K562 (cell line): Measurements from ENCODE around the gene FTL. TPM values are rescaled to one million over a fixed set of nuclear protein-coding genes. Genes with fewer than 3 reads are reported as not detected.
A peak's percentile ranks its signal among the peaks of the same experiment; 100 is the strongest.

Source experiments
- BACH1 ChIP-seq: fragments of 200-800 bp; sonication (Bioruptor generic); IDR thresholded peaks from 2 replicates; pipeline ENCODE4 v1.6.1; 2016; ENCODE audit warnings: missing genetic modification characterization, missing compliant biosample characterization
- BCL6 ChIP-seq: fragments of 250-450 bp; sonication (Bioruptor Pico); IDR thresholded peaks from 2 replicates; pipeline ENCODE4 v1.4.0; 2020
- BRD9 ChIP-seq: fragments of 450-650 bp; IDR thresholded peaks from 2 replicates; pipeline ENCODE4 v1.6.1; 2018; ENCODE audit warnings: low read depth; ENCODE audit not compliant: partially characterized antibody
- DLX4 ChIP-seq: fragments of 250-450 bp; sonication (Bioruptor Pico); IDR thresholded peaks from 2 replicates; pipeline ENCODE4 v1.6.1; 2021; ENCODE audit warnings: mild to moderate bottlenecking
- ESRRA ChIP-seq: fragments of 450-650 bp; IDR thresholded peaks from 2 replicates; pipeline ENCODE4 v1.6.1; 2014; ENCODE audit warnings: low read depth, mild to moderate bottlenecking, moderate library complexity, borderline replicate concordance
- FOXP1 ChIP-seq: sonication (generic); formaldehyde crosslinking; IDR thresholded peaks from 2 replicates; pipeline ENCODE4 v1.8.0; 2022; ENCODE audit warnings: mild to moderate bottlenecking, missing genetic modification reagents
- HIVEP1 ChIP-seq: fragments of 250-450 bp; sonication (Bioruptor Pico); IDR thresholded peaks from 2 replicates; pipeline ENCODE4 v1.4.0; 2020; ENCODE audit warnings: mild to moderate bottlenecking
- JUND ChIP-seq, 2 experiments: IDR thresholded peaks; 2 replicates in 1 of 2; 3 replicates in 1 of 2; pipeline ENCODE4 v1.6.1; 2011; ENCODE audit warnings: borderline replicate concordance in 2 of 2, low read depth in 2 of 2, low read length in 2 of 2, improper control_type of control experiment in 1 of 2, missing biosample characterization in 1 of 2, missing genetic modification characterization in 1 of 2, missing genetic modification reagents in 1 of 2
- MCM2 ChIP-seq: fragments of 450-650 bp; IDR thresholded peaks from 2 replicates; pipeline ENCODE4 v1.6.1; 2017; ENCODE audit warnings: low read depth, mild to moderate bottlenecking
- NFATC3 ChIP-seq: fragments of 450-650 bp; IDR thresholded peaks from 2 replicates; pipeline ENCODE4 v1.6.1; 2017; ENCODE audit warnings: mild to moderate bottlenecking
- PHF21A ChIP-seq: fragments of 450-650 bp; IDR thresholded peaks from 2 replicates; pipeline ENCODE4 v1.6.1; 2017; ENCODE audit warnings: low read depth, borderline replicate concordance
- POLR2B ChIP-seq: fragments of 450-650 bp; IDR thresholded peaks from 2 replicates; pipeline ENCODE4 v1.6.1; 2018; ENCODE audit warnings: low read depth; ENCODE audit not compliant: partially characterized antibody
- POLR3A ChIP-seq: IDR thresholded peaks from 2 replicates; pipeline ENCODE4 v1.6.1; 2011; ENCODE audit warnings: borderline replicate concordance, mild to moderate bottlenecking, moderate library complexity; ENCODE audit not compliant: insufficient read length, insufficient read depth; ENCODE audit errors: extremely low read depth
- RAD51 ChIP-seq: fragments of 450-650 bp; IDR thresholded peaks from 2 replicates; pipeline ENCODE4 v1.7.1; 2016; ENCODE audit warnings: low read depth, mild to moderate bottlenecking, borderline replicate concordance
- RBM39 ChIP-seq: fragments of 200-400 bp; formaldehyde crosslinking; optimal IDR thresholded peaks from 2 replicates; pipeline ENCODE3; 2018; ENCODE audit warnings: low read depth, low read length
- TAL1 ChIP-seq: fragments of 450-650 bp; IDR thresholded peaks from 2 replicates; pipeline ENCODE4 v1.6.1; 2016; ENCODE audit warnings: mild to moderate bottlenecking
- ZBED1 ChIP-seq: IDR thresholded peaks from 2 replicates; pipeline ENCODE4 v1.6.1; 2014
- ZNF384 ChIP-seq: IDR thresholded peaks from 2 replicates; pipeline ENCODE4 v1.6.1; 2012; ENCODE audit warnings: low read depth, low read length, improper control_type of control experiment
- ZNF445 ChIP-seq: fragments of 250-450 bp; sonication (Bioruptor Pico); IDR thresholded peaks from 2 replicates; pipeline ENCODE4 v1.4.0; 2020; ENCODE audit warnings: low read depth, mild to moderate bottlenecking, moderate library complexity
- ZNF551 ChIP-seq: fragments of 250-450 bp; sonication (Bioruptor Pico); IDR thresholded peaks from 2 replicates; pipeline ENCODE4 v1.5.0; 2021; ENCODE audit warnings: mild to moderate bottlenecking, moderate library complexity
- ZNF695 ChIP-seq: fragments of 450-650 bp; formaldehyde crosslinking; IDR thresholded peaks from 2 replicates; pipeline ENCODE4 v1.4.0; 2020; ENCODE audit warnings: mild to moderate bottlenecking, moderate library complexity
- polyA plus RNA-seq, 8 experiments: library from polyadenylated mRNA; depleted of rRNA in 4 of 8; stranded (reverse) in 5 of 8; unstranded in 3 of 8; fragments of >200 nt; fragmentation: Nextera tagmentation in 2 of 8; fragmentation: Illumina TruSeq in 1 of 8; extraction: Ambion mirVana in 2 of 8; extraction: Trizol in 1 of 8; gene quantifications; 2 replicates each; pipeline versions ENCODE4 v1.2.1 to v1.2.3, GENCODE V29; 2011 to 2014; ENCODE audit warnings: inconsistent platforms in 1 of 8, missing spikeins in 1 of 8
- total RNA-seq, 7 experiments: library from RNA; depleted of rRNA in 6 of 7; stranded (reverse); fragments of >200 nt in 6 of 7; fragmentation: Illumina TruSeq in 2 of 7; extraction: Trizol in 2 of 7; gene quantifications; 2 replicates each; pipeline versions ENCODE4 v1.2.1 to v1.2.3, GENCODE V29; 2011 to 2021; ENCODE audit warnings: low replicate concordance in 1 of 7
- TF ChIP-seq, protein P1 (sequence below): fragments of 450-650 bp; IDR thresholded peaks from 2 replicates; pipeline ENCODE4 v1.6.1; 2018; ENCODE audit not compliant: partially characterized antibody
- TF ChIP-seq, protein P2 (sequence below): fragments of 450-650 bp; formaldehyde crosslinking; IDR thresholded peaks from 2 replicates; pipeline ENCODE4 v1.4.0; 2020; ENCODE audit warnings: mild to moderate bottlenecking, moderate library complexity

Gene FTL
- total and polyA plus RNA-seq, 9 of the 15 experiments (the other 6 are each of a cell fraction or from before 2014, with no cell fraction given) = 1,231 to 27,415 (median 3,965) TPM

DNA sequence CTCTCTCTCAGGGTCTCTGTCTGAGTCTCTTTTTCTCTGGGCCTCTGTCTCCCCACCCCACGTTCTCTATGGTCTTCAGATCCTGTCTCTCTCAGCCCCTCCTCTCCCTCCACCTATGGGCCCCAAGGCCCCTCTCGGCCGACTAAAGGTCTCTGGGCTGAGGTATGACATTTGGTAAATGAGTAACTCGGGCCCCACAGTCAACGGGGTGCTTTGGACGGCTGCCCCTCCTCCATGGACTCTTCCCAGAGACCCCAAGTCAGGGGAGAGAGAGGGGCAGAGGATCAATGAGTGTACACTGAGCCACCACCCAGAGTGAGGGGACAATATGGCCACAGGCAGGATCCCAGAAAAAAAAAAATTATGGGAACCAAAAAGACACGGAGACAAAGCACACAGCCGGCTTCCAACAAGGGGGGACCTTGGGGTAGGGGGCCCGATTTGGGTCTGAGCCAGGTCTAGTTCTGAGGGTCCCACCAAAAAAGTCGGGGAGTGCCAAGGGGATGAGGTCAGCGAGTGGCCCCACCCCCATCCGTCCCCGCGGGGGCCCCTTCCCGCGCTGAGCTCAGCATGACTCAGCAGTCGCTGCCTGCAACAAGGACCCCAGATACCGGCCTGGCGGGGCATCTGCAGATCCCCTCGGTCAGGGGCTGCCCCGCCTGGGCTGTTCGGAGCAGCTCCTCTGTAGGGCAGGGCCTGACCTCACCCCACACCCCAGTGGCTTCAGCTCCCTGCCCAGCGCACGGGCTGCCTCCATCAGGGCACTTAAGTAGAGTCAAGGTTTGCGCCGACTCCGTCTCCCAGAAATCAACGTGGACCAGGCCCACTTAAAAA lies 1.5 kb upstream of the FTL start (continued):
- TF ChIP-seq ZNF695 (CRISPR knock-in tag) (no peak), MCM2 (no peak), HIVEP1 (CRISPR knock-in tag) (peak; percentile 5; the same call in 1 of the 2 replicates), ZNF445 (CRISPR knock-in tag) (no peak), PHF21A (peak; percentile 10; the same call in 1 of the 2 replicates), BACH1 (tag) (peak; percentile 100), FOXP1 (CRISPR knock-in tag) (peak; percentile 75; the same call in 1 of the 2 replicates), RBM39 (no peak), ESRRA (peak; percentile 55; the same call in 1 of the 2 replicates), TAL1 (0 out of 2 replicates have a peak, but pooled peaks have one; percentile 5), NFATC3 (no peak), POLR3A (no peak), ZBED1 (peak; percentile 76; the same call in 1 of the 2 replicates), JUND (IDR thresholded peaks at IDR 0.05; ENCODE audit: borderline replicate concordance, low read depth, low read length) (peak; percentile 99), JUND (tag; IDR thresholded peaks at IDR 0.05; ENCODE audit: borderline replicate concordance, low read depth, low read length) (peak; percentile 97; the same call in 2 of the 3 replicates), RAD51 (no peak; the same call in 1 of the 2 replicates), BRD9 (peak; percentile 93), ZNF384 (peak; percentile 53; the same call in 1 of the 2 replicates), BCL6 (CRISPR knock-in tag) (no peak), DLX4 (no peak), ZNF551 (CRISPR knock-in tag) (no peak), POLR2B (peak; percentile 85)
- TF ChIP-seq, protein P1, sequence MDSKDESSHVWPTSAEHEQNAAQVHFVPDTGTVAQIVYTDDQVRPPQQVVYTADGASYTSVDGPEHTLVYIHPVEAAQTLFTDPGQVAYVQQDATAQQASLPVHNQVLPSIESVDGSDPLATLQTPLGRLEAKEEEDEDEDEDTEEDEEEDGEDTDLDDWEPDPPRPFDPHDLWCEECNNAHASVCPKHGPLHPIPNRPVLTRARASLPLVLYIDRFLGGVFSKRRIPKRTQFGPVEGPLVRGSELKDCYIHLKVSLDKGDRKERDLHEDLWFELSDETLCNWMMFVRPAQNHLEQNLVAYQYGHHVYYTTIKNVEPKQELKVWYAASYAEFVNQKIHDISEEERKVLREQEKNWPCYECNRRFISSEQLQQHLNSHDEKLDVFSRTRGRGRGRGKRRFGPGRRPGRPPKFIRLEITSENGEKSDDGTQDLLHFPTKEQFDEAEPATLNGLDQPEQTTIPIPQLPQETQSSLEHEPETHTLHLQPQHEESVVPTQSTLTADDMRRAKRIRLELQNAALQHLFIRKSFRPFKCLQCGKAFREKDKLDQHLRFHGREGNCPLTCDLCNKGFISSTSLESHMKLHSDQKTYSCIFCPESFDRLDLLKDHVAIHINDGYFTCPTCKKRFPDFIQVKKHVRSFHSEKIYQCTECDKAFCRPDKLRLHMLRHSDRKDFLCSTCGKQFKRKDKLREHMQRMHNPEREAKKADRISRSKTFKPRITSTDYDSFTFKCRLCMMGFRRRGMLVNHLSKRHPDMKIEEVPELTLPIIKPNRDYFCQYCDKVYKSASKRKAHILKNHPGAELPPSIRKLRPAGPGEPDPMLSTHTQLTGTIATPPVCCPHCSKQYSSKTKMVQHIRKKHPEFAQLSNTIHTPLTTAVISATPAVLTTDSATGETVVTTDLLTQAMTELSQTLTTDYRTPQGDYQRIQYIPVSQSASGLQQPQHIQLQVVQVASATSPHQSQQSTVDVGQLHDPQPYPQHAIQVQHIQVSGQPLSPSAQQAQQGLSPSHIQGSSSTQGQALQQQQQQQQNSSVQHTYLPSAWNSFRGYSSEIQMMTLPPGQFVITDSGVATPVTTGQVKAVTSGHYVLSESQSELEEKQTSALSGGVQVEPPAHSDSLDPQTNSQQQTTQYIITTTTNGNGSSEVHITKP = peak; percentile 45
- TF ChIP-seq, protein P2, sequence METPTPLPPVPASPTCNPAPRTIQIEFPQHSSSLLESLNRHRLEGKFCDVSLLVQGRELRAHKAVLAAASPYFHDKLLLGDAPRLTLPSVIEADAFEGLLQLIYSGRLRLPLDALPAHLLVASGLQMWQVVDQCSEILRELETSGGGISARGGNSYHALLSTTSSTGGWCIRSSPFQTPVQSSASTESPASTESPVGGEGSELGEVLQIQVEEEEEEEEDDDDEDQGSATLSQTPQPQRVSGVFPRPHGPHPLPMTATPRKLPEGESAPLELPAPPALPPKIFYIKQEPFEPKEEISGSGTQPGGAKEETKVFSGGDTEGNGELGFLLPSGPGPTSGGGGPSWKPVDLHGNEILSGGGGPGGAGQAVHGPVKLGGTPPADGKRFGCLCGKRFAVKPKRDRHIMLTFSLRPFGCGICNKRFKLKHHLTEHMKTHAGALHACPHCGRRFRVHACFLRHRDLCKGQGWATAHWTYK (CRISPR knock-in tag) = 0 out of 2 replicates have a peak, but pooled peaks have one; percentile 73
